ENCODE results near the gene TMEM52. TPM values are rescaled to one million over a fixed set of nuclear protein-coding genes. Genes with fewer than 3 reads are reported as not detected.

The TMEM52 gene
- total and polyA plus RNA-seq, 2 of the 13 experiments (the other 11 are each of a cell fraction or from before 2014, with no cell fraction given): 13.2 to 18.7 TPM

DNA sequence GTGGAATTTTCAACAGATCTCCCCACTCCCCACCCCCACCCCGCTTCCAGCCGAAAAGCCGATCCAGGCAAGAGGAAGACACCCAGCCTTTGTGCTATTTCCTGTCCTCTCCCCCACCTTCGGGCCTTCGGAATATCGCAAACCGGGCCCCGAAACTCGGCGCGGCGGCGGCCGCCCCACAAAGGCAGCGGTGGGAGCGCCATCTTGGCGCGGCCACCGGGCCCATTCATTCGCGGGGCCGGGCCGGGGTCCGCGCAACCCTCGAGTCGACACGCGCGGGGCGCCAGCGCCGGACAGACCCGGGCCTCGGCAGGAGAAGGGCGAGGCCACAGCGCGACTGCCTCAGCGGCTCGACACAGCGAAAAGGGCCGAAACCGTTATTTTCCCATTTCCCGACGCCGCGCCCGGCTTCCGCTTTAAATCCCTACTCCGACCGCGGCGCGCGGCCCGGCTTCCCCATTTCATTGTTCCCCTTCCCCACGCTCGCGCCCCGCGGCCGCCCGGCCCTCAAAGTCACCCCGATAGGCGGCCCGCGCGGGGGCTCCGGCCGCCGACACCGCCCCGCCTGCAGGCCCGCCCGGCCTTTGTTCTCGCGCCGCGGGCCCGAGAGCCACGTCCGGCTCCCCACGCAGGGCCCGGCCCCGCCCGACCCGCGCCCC lies 29.1 kb downstream of the TMEM52 start (continued):
- TF ChIP-seq, protein P1, sequence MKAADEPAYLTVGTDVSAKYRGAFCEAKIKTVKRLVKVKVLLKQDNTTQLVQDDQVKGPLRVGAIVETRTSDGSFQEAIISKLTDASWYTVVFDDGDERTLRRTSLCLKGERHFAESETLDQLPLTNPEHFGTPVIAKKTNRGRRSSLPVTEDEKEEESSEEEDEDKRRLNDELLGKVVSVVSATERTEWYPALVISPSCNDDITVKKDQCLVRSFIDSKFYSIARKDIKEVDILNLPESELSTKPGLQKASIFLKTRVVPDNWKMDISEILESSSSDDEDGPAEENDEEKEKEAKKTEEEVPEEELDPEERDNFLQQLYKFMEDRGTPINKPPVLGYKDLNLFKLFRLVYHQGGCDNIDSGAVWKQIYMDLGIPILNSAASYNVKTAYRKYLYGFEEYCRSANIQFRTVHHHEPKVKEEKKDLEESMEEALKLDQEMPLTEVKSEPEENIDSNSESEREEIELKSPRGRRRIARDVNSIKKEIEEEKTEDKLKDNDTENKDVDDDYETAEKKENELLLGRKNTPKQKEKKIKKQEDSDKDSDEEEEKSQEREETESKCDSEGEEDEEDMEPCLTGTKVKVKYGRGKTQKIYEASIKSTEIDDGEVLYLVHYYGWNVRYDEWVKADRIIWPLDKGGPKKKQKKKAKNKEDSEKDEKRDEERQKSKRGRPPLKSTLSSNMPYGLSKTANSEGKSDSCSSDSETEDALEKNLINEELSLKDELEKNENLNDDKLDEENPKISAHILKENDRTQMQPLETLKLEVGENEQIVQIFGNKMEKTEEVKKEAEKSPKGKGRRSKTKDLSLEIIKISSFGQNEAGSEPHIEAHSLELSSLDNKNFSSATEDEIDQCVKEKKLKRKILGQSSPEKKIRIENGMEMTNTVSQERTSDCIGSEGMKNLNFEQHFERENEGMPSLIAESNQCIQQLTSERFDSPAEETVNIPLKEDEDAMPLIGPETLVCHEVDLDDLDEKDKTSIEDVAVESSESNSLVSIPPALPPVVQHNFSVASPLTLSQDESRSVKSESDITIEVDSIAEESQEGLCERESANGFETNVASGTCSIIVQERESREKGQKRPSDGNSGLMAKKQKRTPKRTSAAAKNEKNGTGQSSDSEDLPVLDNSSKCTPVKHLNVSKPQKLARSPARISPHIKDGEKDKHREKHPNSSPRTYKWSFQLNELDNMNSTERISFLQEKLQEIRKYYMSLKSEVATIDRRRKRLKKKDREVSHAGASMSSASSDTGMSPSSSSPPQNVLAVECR (CRISPR knock-in tag; IDR thresholded peaks at IDR 0.05; ENCODE audit: borderline replicate concordance): peak; percentile 72
- TF ChIP-seq YEATS4 (CRISPR knock-in tag; IDR thresholded peaks at IDR 0.05; ENCODE audit: borderline replicate concordance) (peak; percentile 64; the same call in 1 of the 2 replicates), RBM39 (IDR thresholded peaks at IDR 0.05; ENCODE audit: low read depth, low read length, poor library complexity, severe bottlenecking) (peak; percentile 55), ZBTB1 (CRISPR knock-in tag; IDR thresholded peaks at IDR 0.05; ENCODE audit: borderline replicate concordance) (no peak), UBTF (CRISPR knock-in tag; IDR thresholded peaks at IDR 0.05) (peak; percentile 47; the same call in 1 of the 2 replicates), BCL3 (CRISPR knock-in tag; IDR thresholded peaks at IDR 0.05) (no peak), TBX2 (CRISPR knock-in tag; IDR thresholded peaks at IDR 0.05; ENCODE audit: borderline replicate concordance) (peak; percentile 16; the same call in 1 of the 2 replicates), KDM2A (CRISPR knock-in tag; IDR thresholded peaks at IDR 0.05; ENCODE audit: borderline replicate concordance, low read depth) (peak; percentile 35; the same call in 1 of the 2 replicates), ZFY (CRISPR knock-in tag; IDR thresholded peaks at IDR 0.05) (peak; percentile 56), ZNF232 (CRISPR knock-in tag; IDR thresholded peaks at IDR 0.05; ENCODE audit: borderline replicate concordance) (peak; percentile 46; the same call in 1 of the 2 replicates), PHF21A (CRISPR knock-in tag; IDR thresholded peaks at IDR 0.05) (0 out of 2 replicates have a peak, but pooled peaks have one; percentile 22), MXI1 (IDR thresholded peaks at IDR 0.05; ENCODE audit: borderline replicate concordance, low read depth, low read length) (0 out of 3 replicates have a peak, but pooled peaks have one; percentile 13), FOXK2 (IDR thresholded peaks at IDR 0.05) (no peak), NFE2 (CRISPR knock-in tag; IDR thresholded peaks at IDR 0.05) (no peak), ZNF574 (CRISPR knock-in tag; IDR thresholded peaks at IDR 0.05) (peak; percentile 52), HDAC1 (CRISPR knock-in tag; IDR thresholded peaks at IDR 0.05) (peak; percentile 38; the same call in 1 of the 2 replicates)
- TF ChIP-seq, protein P2, sequence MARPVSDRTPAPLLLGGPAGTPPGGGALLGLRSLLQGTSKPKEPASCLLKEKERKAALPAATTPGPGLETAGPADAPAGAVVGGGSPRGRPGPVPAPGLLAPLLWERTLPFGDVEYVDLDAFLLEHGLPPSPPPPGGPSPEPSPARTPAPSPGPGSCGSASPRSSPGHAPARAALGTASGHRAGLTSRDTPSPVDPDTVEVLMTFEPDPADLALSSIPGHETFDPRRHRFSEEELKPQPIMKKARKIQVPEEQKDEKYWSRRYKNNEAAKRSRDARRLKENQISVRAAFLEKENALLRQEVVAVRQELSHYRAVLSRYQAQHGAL (CRISPR knock-in tag; IDR thresholded peaks at IDR 0.05; ENCODE audit: not compliant biosample characterization): no peak
